Amygdala (tissue), 56 donors: Measurements from ENCODE around the gene SZT2.
"Not testable (repeated sequence)": the region's sequence is repeated elsewhere in the genome, so short reads cannot be mapped to it uniquely, and the experiment has no call there.

Experiments used
- DNase-seq, 56 donors: peaks; one replicate each; lab custom pipeline; 2025; lab: John Stamatoyannopoulos, UW

Gene SZT2

GRCh38 chr1:43451701-43452532 is 62.2 kb downstream of the SZT2 start:
- no peak for DNase-seq

GRCh38 chr1:43452789-43453441 is 63.2 kb downstream of the SZT2 start:
- peak in 11 of 56 donors; percentile 10 to 62 (median 49) for DNase-seq

GRCh38 chr1:43453442-43454269 is 64.0 kb downstream of the SZT2 start, which contains the start of gene HYI:
Gene HYI, minus strand, starts transcription at chr1:43453931. Its CDS starts 138 bp downstream, at chr1:43453793.
- DNase-seq, result peak in 55 of 56 donors; percentile 27 to 84 (median 68)

- peak in 49 of 56 donors; percentile 22 to 88 (median 57) for DNase-seq
Observed at GRCh38 chr1:43454270-43455011, 64.7 kb downstream of the SZT2 start.

- DNase-seq, result peak in 1 of 56 donors; percentile 15
Observed at GRCh38 chr1:43455213-43455889, 65.7 kb downstream of the SZT2 start.

- DNase-seq, result not testable (repeated sequence)
Observed at GRCh38 chr1:43458379-43458778, 68.7 kb downstream of the SZT2 start.

- no peak for DNase-seq
Observed at GRCh38 chr1:43460988-43461693, 71.4 kb downstream of the SZT2 start.

- no peak for DNase-seq
Observed at GRCh38 chr1:43463479-43463878, 73.8 kb downstream of the SZT2 start.

GRCh38 chr1:43464681-43465504 is 75.2 kb downstream of the SZT2 start:
- no peak for DNase-seq

- no peak for DNase-seq
Observed at GRCh38 chr1:43465505-43466067, 75.9 kb downstream of the SZT2 start.

- no peak for DNase-seq
Observed at GRCh38 chr1:43466403-43466802, 76.7 kb downstream of the SZT2 start.

GRCh38 chr1:43468414-43468813 is 78.7 kb downstream of the SZT2 start:
- no peak for DNase-seq

- no peak for DNase-seq
Observed at GRCh38 chr1:43469932-43470331, 80.2 kb downstream of the SZT2 start.

- DNase-seq, result no peak
Observed at GRCh38 chr1:43472087-43472462, 82.4 kb downstream of the SZT2 start.

GRCh38 chr1:43472463-43473151 is 82.9 kb downstream of the SZT2 start:
- not testable (repeated sequence) for DNase-seq

- DNase-seq, result no peak
Observed at GRCh38 chr1:43473463-43473862, 83.8 kb downstream of the SZT2 start.
